Endodermal cell (in vitro differentiated cells): ENCODE measurements around the gene SLC22A1. TPM values are rescaled to one million over a fixed set of nuclear protein-coding genes. Genes with fewer than 3 reads are reported as not detected.

Experiments used
- DNase-seq: peaks from one replicate; pipeline ENCODE4 v3.0.0-alpha.2; 2017
- H3K27ac ChIP-seq: 2 replicates; pipeline ENCODE4 v1.5.1; 2013; ENCODE audit warnings: mild to moderate bottlenecking, low read depth, low read length, moderate library complexity
- H3K27me3 ChIP-seq: 2 replicates; pipeline ENCODE4 v1.6.1; 2013; ENCODE audit warnings: mild to moderate bottlenecking, low read length, moderate library complexity; ENCODE audit not compliant: insufficient read depth, control insufficient read depth, poor library complexity, severe bottlenecking
- H3K36me3 ChIP-seq: 2 replicates; pipeline ENCODE4 v1.7.0; 2013; ENCODE audit warnings: mild to moderate bottlenecking, low read length, moderate library complexity; ENCODE audit not compliant: control insufficient read depth, insufficient read depth
- H3K4me1 ChIP-seq: one replicate; pipeline ENCODE4 v1.7.0; 2013; ENCODE audit warnings: low read length; ENCODE audit not compliant: control insufficient read depth, insufficient read depth
- H3K4me3 ChIP-seq: 2 replicates; pipeline ENCODE4 v1.5.1; 2013; ENCODE audit warnings: mild to moderate bottlenecking, low read length, moderate library complexity
- H3K9ac ChIP-seq: 2 replicates; pipeline ENCODE4 v1.6.1; 2013; ENCODE audit warnings: mild to moderate bottlenecking, low read length, moderate library complexity; ENCODE audit not compliant: poor library complexity, severe bottlenecking; ENCODE audit errors: extremely low read depth
- H3K9me3 ChIP-seq: 2 replicates; pipeline ENCODE4 v1.6.1; 2013; ENCODE audit warnings: mild to moderate bottlenecking, low read length, moderate library complexity; ENCODE audit not compliant: control insufficient read depth
- H3K27ac Mint-ChIP-seq: 2 replicates; pipeline ENCODE4 v1.8.0; 2020; ENCODE audit warnings: mixed read lengths
- H3K27me3 Mint-ChIP-seq: 2 replicates; pipeline ENCODE4 v1.8.0; 2021; ENCODE audit warnings: mild to moderate bottlenecking, mixed read lengths; ENCODE audit not compliant: insufficient read depth
- H3K36me3 Mint-ChIP-seq: 2 replicates; pipeline ENCODE4 v1.8.0; 2020; ENCODE audit warnings: low read depth, mixed read lengths
- H3K4me1 Mint-ChIP-seq: 2 replicates; pipeline ENCODE4 v1.8.0; 2020; ENCODE audit warnings: mixed read lengths
- H3K4me3 Mint-ChIP-seq: 2 replicates; pipeline ENCODE4 v1.8.0; 2020; ENCODE audit warnings: mild to moderate bottlenecking, moderate library complexity, mixed read lengths
- H3K9me3 Mint-ChIP-seq: 2 replicates; pipeline ENCODE4 v1.8.0; 2020; ENCODE audit warnings: mild to moderate bottlenecking, mixed read lengths
- WGBS, 2 experiments: methylation state at CpG; one replicate each; pipeline versions ENCODE4 v1.1.5 to v1.1.7; 2013; ENCODE audit warnings: missing lambda C conversion rate in 2 of 2, mixed read lengths in 1 of 2; ENCODE audit not compliant: insufficient coverage in 1 of 2, insufficient read length in 1 of 2; 5-methylcytosine and 5-hydroxymethylcytosine counted together
- total RNA-seq, 2 donors: library from RNA; stranded (reverse); fragmentation: NEBNext Ultra II Directional in 1 of 2; extraction: Animal tissue kit (Norgen Biotek cat#: 25700) in 1 of 2; gene quantifications; 2 replicates in 1 of 2; 3 replicates in 1 of 2; pipeline ENCODE4 v1.2.1, GENCODE V29; 2021
- TF ChIP-seq, protein P1 (sequence below): fragments of 200-600 bp; sonication (generic); conservative IDR thresholded peaks from 2 replicates; pipeline ENCODE4 v1.5.0; 2021; ENCODE audit warnings: antibody characterized with exemption, mild to moderate bottlenecking

The SLC22A1 gene
- total RNA-seq, 2 donors from 2014 or later, result 1.0 TPM; not detected in 1

DNA sequence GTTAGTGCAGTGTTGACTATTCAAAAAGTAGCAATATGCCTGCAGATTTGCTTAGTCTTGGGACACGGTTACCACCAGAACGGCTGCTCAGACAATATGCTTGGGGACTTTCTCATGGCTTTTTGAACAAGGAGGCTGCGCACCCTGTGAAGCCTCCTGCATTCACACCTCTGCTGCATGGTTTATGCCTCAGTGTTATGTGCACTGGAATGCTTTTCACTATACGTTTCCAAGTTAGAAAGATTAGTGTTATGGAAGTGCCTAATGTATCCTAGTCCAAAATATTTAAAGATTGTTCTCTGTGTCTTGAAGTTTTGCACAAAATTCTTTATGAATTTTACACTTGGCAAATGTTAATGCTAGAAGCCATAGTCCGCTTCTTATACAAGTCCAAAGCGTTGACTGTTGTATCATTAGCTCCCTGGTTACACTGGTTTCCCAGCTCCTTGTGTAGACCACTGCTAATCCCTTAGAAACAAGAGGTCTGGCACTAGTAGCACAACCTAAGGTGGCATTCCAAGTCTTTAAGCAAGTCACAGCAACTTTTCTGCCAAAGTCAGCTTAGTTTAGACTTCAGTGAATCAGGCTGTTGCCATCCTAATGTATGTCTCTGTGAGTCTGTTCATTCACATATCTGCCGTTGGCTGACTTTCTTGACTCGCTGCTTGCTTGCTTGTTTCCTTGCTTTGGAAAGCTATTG lies 26.3 kb upstream of the SLC22A1 start:
- peaks cover 83% of the 10 kb centered on the region for H3K36me3 ChIP-seq
- no peaks in the 10 kb centered on the region for H3K9me3 ChIP-seq
- H3K4me1 ChIP-seq, result no peaks in the 10 kb centered on the region
- DNase-seq, result no peak
- H3K27ac Mint-ChIP-seq, result no peak overlapping the region
- no peak overlapping the region for H3K4me3 ChIP-seq
- H3K27me3 ChIP-seq, result no peaks in the 10 kb centered on the region
- H3K4me1 Mint-ChIP-seq, result no peaks in the 10 kb centered on the region
- H3K4me3 Mint-ChIP-seq, result no peak overlapping the region
- WGBS, 2 experiments, result 91 to 96% methylated on average over 5 to 8 of the region's 8 CpGs
- no peaks in the 10 kb centered on the region for H3K9me3 Mint-ChIP-seq
- TF ChIP-seq, protein P1, sequence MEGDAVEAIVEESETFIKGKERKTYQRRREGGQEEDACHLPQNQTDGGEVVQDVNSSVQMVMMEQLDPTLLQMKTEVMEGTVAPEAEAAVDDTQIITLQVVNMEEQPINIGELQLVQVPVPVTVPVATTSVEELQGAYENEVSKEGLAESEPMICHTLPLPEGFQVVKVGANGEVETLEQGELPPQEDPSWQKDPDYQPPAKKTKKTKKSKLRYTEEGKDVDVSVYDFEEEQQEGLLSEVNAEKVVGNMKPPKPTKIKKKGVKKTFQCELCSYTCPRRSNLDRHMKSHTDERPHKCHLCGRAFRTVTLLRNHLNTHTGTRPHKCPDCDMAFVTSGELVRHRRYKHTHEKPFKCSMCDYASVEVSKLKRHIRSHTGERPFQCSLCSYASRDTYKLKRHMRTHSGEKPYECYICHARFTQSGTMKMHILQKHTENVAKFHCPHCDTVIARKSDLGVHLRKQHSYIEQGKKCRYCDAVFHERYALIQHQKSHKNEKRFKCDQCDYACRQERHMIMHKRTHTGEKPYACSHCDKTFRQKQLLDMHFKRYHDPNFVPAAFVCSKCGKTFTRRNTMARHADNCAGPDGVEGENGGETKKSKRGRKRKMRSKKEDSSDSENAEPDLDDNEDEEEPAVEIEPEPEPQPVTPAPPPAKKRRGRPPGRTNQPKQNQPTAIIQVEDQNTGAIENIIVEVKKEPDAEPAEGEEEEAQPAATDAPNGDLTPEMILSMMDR, result no peak
- no peak overlapping the region for H3K9ac ChIP-seq
- no peak overlapping the region for H3K27ac ChIP-seq
- peaks cover 75% of the 10 kb centered on the region for H3K36me3 Mint-ChIP-seq
- no peaks in the 10 kb centered on the region for H3K27me3 Mint-ChIP-seq

DNA sequence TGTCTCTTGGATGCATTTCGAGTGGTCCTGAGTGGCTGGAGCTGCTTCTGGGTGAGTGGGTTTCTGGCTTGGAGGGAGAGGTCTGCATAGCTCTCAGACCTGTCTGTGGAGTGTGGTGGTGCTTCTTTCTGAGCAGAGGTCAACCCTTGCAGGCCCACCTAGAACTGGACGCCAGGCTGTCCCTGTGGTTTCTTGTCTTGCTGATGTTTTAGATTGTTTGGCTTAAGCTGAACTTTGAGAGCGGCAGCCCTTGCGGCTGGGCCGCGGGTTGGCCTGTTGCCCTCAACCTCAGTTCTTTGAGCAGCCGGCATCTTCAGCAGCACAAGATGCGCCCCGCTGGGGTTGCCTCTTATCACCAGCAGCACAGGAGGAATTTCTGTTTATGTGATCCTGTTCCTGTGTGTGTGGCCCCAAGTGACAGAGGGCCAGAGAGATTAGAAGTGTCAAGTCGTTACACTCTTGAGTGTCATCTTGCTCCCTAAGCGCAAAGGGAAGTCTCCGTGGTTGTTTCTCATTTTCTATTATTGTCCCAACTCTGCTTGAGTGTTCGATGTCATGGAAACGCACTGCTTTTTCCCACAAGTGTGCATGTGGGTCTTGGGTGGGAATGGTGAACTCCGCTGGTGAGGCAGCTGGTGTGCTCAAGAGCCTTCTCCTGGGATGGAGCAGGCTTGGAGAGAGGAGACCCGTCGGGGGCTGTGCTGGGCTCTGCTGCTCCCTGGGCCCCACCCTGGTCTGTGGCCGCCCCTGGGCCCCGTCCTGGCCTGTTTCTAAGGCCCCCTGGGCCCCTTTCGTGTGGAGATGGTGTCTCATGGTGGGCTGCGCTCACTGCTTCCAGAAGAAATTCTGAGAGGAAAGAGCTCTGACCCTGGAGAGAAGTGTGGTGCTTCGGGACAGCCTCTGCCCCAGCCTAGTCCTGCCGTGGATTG lies 20.1 kb upstream of the SLC22A1 start:
- H3K27me3 ChIP-seq, result no peaks in the 10 kb centered on the region
- Mint-ChIP-seq H3K36me3 (peaks cover 85% of the 10 kb centered on the region), H3K9me3 (no peaks in the 10 kb centered on the region), H3K4me1 (no peaks in the 10 kb centered on the region), H3K4me3 (no peak overlapping the region), H3K27me3 (no peaks in the 10 kb centered on the region), H3K27ac (peak overlapping the region; percentile 82)
- no peaks in the 10 kb centered on the region for H3K4me1 ChIP-seq
- no peak overlapping the region for H3K9ac ChIP-seq
- no peak for DNase-seq
- H3K9me3 ChIP-seq, result no peaks in the 10 kb centered on the region
- TF ChIP-seq, protein P1, result no peak
- no peak overlapping the region for H3K27ac ChIP-seq
- 92 to 96% methylated on average over 11 to 23 of the region's 23 CpGs for WGBS, 2 experiments
- no peak overlapping the region for H3K4me3 ChIP-seq
- peaks cover 78% of the 10 kb centered on the region for H3K36me3 ChIP-seq

DNA sequence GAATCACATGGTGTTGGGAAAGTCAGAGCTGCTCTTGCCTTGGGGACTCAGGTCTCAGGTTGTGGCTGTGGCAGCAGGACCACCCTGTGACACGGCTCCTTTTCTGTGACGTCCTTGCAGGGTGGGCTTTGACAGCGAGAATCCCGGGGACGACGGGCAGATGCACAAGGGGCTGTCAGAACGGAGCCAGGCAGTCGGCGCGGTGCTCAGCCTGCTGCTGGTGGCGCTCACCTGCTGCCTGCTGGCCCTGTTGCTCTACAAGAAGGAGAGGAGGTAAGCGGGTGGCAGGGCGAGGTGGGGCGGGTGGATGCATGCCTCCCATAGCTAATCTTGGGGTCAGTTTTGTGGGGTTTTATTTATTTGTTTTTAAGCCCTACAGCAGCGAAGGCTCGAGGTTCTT lies 19.2 kb upstream of the SLC22A1 start:
- no peak for DNase-seq
- H3K4me3 ChIP-seq, result no peak overlapping the region
- no peaks in the 10 kb centered on the region for H3K27me3 ChIP-seq
- Mint-ChIP-seq H3K36me3 (peaks cover 80% of the 10 kb centered on the region), H3K4me1 (no peaks in the 10 kb centered on the region), H3K27ac (no peak overlapping the region), H3K27me3 (no peaks in the 10 kb centered on the region), H3K9me3 (no peaks in the 10 kb centered on the region), H3K4me3 (no peak overlapping the region)
- H3K4me1 ChIP-seq, result no peaks in the 10 kb centered on the region
- 90 to 96% methylated on average over 3 to 16 of the region's 16 CpGs for WGBS, 2 experiments
- peaks cover 80% of the 10 kb centered on the region for H3K36me3 ChIP-seq
- TF ChIP-seq, protein P1, result no peak
- H3K9me3 ChIP-seq, result no peaks in the 10 kb centered on the region
- no peak overlapping the region for H3K27ac ChIP-seq
- no peak overlapping the region for H3K9ac ChIP-seq
